Fibroblast of lung (primary cell): ENCODE results near the gene CAPN3. TPM values are rescaled to one million over a fixed set of nuclear protein-coding genes. Genes with fewer than 3 reads are reported as not detected.

Experiments used
- DNase-seq, 2 donors: peaks; one replicate each; pipeline versions ENCODE4 v3.0.0 to v3.0.0-alpha.2; 2010; ENCODE audit warnings: low read depth in 2 of 2
- H2AFZ ChIP-seq: 2 replicates; pipeline ENCODE4 v1.5.1; 2012; ENCODE audit warnings: low read length, control low read depth, inconsistent platforms
- H3K27ac ChIP-seq: 2 replicates; pipeline ENCODE4 v1.5.1; 2011; ENCODE audit warnings: low read length, control low read depth; ENCODE audit not compliant: insufficient read depth
- H3K27me3 ChIP-seq: 2 replicates; pipeline ENCODE4 v1.5.1; 2011; ENCODE audit warnings: mild to moderate bottlenecking, low read length; ENCODE audit not compliant: control insufficient read depth, insufficient read depth
- H3K36me3 ChIP-seq: 2 replicates; pipeline ENCODE4 v1.5.1; 2011; ENCODE audit warnings: low read length; ENCODE audit not compliant: control insufficient read depth, insufficient read depth
- H3K4me1 ChIP-seq: 2 replicates; pipeline ENCODE4 v1.5.1; 2011; ENCODE audit warnings: low read length; ENCODE audit not compliant: control insufficient read depth, insufficient read depth; ENCODE audit errors: extremely low read depth
- H3K4me2 ChIP-seq: 2 replicates; pipeline ENCODE4 v1.5.1; 2011; ENCODE audit warnings: low read length, control low read depth; ENCODE audit not compliant: insufficient read depth; ENCODE audit errors: extremely low read depth
- H3K4me3 ChIP-seq, 4 experiments: fragments of 200-600 bp in 1 of 4; sonication (generic) in 1 of 4; replicated peaks in 1 of 4; 2 replicates each; pipeline ENCODE4 v1.5.1; 2011 to 2016; ENCODE audit warnings: low read length in 4 of 4, low read depth in 3 of 4, mild to moderate bottlenecking in 3 of 4, control low read depth in 2 of 4, inconsistent platforms in 1 of 4, mixed read lengths in 1 of 4; ENCODE audit not compliant: insufficient read depth in 1 of 4; ENCODE audit errors: control extremely low read depth in 1 of 4
- H3K79me2 ChIP-seq: 2 replicates; pipeline ENCODE4 v1.5.1; 2012; ENCODE audit warnings: mild to moderate bottlenecking, low read length, inconsistent platforms; ENCODE audit not compliant: control insufficient read depth, insufficient read depth
- H3K9ac ChIP-seq: 2 replicates; pipeline ENCODE4 v1.5.1; 2011; ENCODE audit warnings: mild to moderate bottlenecking, low read length, control low read depth; ENCODE audit not compliant: insufficient read depth
- H3K9me3 ChIP-seq: 2 replicates; pipeline ENCODE4 v1.5.1; 2012; ENCODE audit warnings: low read depth, low read length; ENCODE audit not compliant: control insufficient read depth, insufficient read depth
- H4K20me1 ChIP-seq: 2 replicates; pipeline ENCODE4 v1.5.1; 2011; ENCODE audit warnings: low read length; ENCODE audit not compliant: control insufficient read depth, insufficient read depth; ENCODE audit errors: extremely low read depth
- EZH2 ChIP-seq: IDR thresholded peaks from 2 replicates; pipeline ENCODE4 v1.5.1; 2012; ENCODE audit warnings: low read length, control low read depth, mild to moderate bottlenecking; ENCODE audit errors: missing control alignments
- polyA plus RNA-seq, 2 donors: library from polyadenylated mRNA; depleted of rRNA in 1 of 2; stranded (reverse) in 1 of 2; unstranded in 1 of 2; fragments of >200 nt; gene quantifications; 2 replicates each; pipeline ENCODE4 v1.2.1, GENCODE V29; 2011 to 2012; ENCODE audit warnings: missing spikeins in 1 of 2
- total RNA-seq: library from RNA; depleted of rRNA; stranded (reverse); fragments of >200 nt; gene quantifications from 2 replicates; pipeline ENCODE4 v1.2.1, GENCODE V29; 2014
- TF ChIP-seq, protein P1 (sequence below), 2 donors: IDR thresholded peaks in 1 of 2; conservative IDR thresholded peaks in 1 of 2; 1 replicate in 1 of 2; 2 replicates in 1 of 2; pipeline ENCODE4 v1.5.1; 2011 to 2012; ENCODE audit warnings: low read length in 2 of 2, control low read depth in 1 of 2, inconsistent platforms in 1 of 2, low read depth in 1 of 2, mild to moderate bottlenecking in 1 of 2

Gene CAPN3
- total and polyA plus RNA-seq, 2 donors (not counting 1 experiment from before 2014, with no cell fraction given), result 1.3 to 3.6 TPM

DNA sequence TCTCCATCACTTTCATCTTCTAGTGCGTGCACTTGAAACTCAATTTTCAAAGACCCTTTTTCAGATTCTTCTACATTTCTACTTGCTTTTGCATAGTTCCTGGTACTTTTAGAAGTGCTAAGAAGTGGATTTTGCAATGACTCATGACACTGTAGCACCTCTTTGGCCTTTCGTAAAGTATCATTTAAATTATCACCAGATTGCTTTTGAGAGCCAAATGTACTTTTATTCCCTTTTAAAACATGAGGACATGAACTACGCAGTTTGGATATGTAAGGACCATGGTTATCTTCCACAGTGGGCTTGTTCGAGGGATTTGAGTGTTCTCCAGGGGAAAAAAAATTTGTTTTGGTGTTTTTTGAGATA, 91.1 kb downstream of the CAPN3 start:
- H3K4me3 ChIP-seq, result no peak overlapping the region
- H3K36me3 ChIP-seq, result peaks cover 9% of the 10 kb centered on the region
- peaks cover 1% of the 10 kb centered on the region for H3K79me2 ChIP-seq
- H4K20me1 ChIP-seq, result no peaks in the 10 kb centered on the region
- H3K9me3 ChIP-seq, result no peaks in the 10 kb centered on the region
- no peaks in the 10 kb centered on the region for H3K27me3 ChIP-seq
- H3K9ac ChIP-seq, result no peak overlapping the region
- H2AFZ ChIP-seq, result no peak overlapping the region
- H3K27ac ChIP-seq, result no peak overlapping the region
- no peak for DNase-seq
- H3K4me2 ChIP-seq, result no peak overlapping the region
- TF ChIP-seq, protein P1, sequence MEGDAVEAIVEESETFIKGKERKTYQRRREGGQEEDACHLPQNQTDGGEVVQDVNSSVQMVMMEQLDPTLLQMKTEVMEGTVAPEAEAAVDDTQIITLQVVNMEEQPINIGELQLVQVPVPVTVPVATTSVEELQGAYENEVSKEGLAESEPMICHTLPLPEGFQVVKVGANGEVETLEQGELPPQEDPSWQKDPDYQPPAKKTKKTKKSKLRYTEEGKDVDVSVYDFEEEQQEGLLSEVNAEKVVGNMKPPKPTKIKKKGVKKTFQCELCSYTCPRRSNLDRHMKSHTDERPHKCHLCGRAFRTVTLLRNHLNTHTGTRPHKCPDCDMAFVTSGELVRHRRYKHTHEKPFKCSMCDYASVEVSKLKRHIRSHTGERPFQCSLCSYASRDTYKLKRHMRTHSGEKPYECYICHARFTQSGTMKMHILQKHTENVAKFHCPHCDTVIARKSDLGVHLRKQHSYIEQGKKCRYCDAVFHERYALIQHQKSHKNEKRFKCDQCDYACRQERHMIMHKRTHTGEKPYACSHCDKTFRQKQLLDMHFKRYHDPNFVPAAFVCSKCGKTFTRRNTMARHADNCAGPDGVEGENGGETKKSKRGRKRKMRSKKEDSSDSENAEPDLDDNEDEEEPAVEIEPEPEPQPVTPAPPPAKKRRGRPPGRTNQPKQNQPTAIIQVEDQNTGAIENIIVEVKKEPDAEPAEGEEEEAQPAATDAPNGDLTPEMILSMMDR (conservative IDR thresholded peaks at IDR 0.05 in 1 of 2, IDR thresholded peaks at IDR 0.05 in 1 of 2; ENCODE audit: low read depth in 1 of 2, low read length in 2 of 2), result no peak
- TF ChIP-seq EZH2, result no peak
- H3K4me1 ChIP-seq, result no peaks in the 10 kb centered on the region

- Histone ChIP-seq H3K36me3 (peaks cover 9% of the 10 kb centered on the region), H3K27ac (no peak overlapping the region), H3K79me2 (peaks cover 4% of the 10 kb centered on the region), H3K9me3 (no peaks in the 10 kb centered on the region), H3K9ac (no peak overlapping the region), H3K27me3 (no peaks in the 10 kb centered on the region), H3K4me1 (peaks cover 6% of the 10 kb centered on the region), H2AFZ (no peak overlapping the region), H3K4me3 (no peak overlapping the region), H4K20me1 (no peaks in the 10 kb centered on the region), H3K4me2 (no peak overlapping the region)
- no peak for DNase-seq
- TF ChIP-seq EZH2, result no peak
- TF ChIP-seq, protein P1 (conservative IDR thresholded peaks at IDR 0.05 in 1 of 2, IDR thresholded peaks at IDR 0.05 in 1 of 2; ENCODE audit: low read depth in 1 of 2, low read length in 2 of 2), result no peak
Observed at GRCh38 chr15:42453826-42454225, 94.5 kb downstream of the CAPN3 start.

DNA sequence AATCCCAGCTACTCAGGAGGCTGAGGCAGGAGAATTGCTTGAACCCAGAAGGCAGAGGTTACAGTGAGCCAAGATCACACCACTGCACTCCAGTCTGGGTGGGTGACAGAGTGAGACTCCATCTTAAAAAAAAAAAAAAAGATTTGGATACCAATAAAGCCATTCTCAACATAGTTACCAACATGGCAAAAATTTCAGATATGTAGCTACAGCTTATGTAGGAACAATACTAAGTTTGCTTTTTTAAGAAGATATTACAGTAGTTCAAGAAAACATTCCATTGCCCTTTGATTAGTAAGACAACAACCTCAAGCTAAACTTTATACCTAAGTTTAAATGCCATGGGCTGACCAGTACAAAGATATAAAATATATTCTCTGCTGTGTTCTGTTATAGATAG, 97.2 kb downstream of the CAPN3 start:
- no peak overlapping the region for H2AFZ ChIP-seq
- H3K36me3 ChIP-seq, result peaks cover under 1% of the 10 kb centered on the region
- no peaks in the 10 kb centered on the region for H4K20me1 ChIP-seq
- TF ChIP-seq EZH2, result no peak
- TF ChIP-seq, protein P1 (conservative IDR thresholded peaks at IDR 0.05 in 1 of 2, IDR thresholded peaks at IDR 0.05 in 1 of 2; ENCODE audit: low read depth in 1 of 2, low read length in 2 of 2), result no peak
- H3K4me3 ChIP-seq, result peak overlapping the region; percentile 15 to 64 (median 42)
- H3K9me3 ChIP-seq, result no peaks in the 10 kb centered on the region
- H3K4me2 ChIP-seq, result peak overlapping the region; percentile 87
- H3K4me1 ChIP-seq, result peaks cover 9% of the 10 kb centered on the region
- H3K9ac ChIP-seq, result no peak overlapping the region
- H3K27me3 ChIP-seq, result no peaks in the 10 kb centered on the region
- DNase-seq, result peak in 1 of 2 donors; percentile 35
- H3K27ac ChIP-seq, result peak overlapping the region; percentile 89
- peaks cover 7% of the 10 kb centered on the region for H3K79me2 ChIP-seq
